K562 (cell line): ENCODE measurements around the gene BPTF. TPM values are rescaled to one million over a fixed set of nuclear protein-coding genes. Genes with fewer than 3 reads are reported as not detected.

Experiments
- ESRRA ChIP-seq: fragments of 450-650 bp; IDR thresholded peaks from 2 replicates; pipeline ENCODE4 v1.6.1; 2014; ENCODE audit warnings: low read depth, mild to moderate bottlenecking, moderate library complexity, borderline replicate concordance
- PPARD ChIP-seq: fragments of 250-450 bp; sonication (Bioruptor Pico); IDR thresholded peaks from 2 replicates; pipeline ENCODE4 v1.8.0; 2022; ENCODE audit warnings: inconsistent platforms, mild to moderate bottlenecking, moderate library complexity
- RBM34 ChIP-seq: fragments of 200-400 bp; formaldehyde crosslinking; IDR thresholded peaks from 2 replicates; pipeline ENCODE4 v1.6.1; 2018; ENCODE audit warnings: low read length, borderline replicate concordance; ENCODE audit not compliant: insufficient read depth
- REST ChIP-seq, 2 experiments: fragments of 450-650 bp; formaldehyde crosslinking in 1 of 2; IDR thresholded peaks; 2 replicates each; pipeline versions ENCODE4 v1.4.0 to v1.6.1; 2014 to 2020; ENCODE audit warnings: mild to moderate bottlenecking in 2 of 2, borderline replicate concordance in 1 of 2, low read depth in 1 of 2
- ZNF184 ChIP-seq: sonication (generic); formaldehyde crosslinking; IDR thresholded peaks from 2 replicates; pipeline ENCODE4 v1.5.0; 2020; ENCODE audit warnings: missing genetic modification reagents
- polyA plus RNA-seq, 8 experiments: library from polyadenylated mRNA; depleted of rRNA in 4 of 8; stranded (reverse) in 5 of 8; unstranded in 3 of 8; fragments of >200 nt; fragmentation: Nextera tagmentation in 2 of 8; fragmentation: Illumina TruSeq in 1 of 8; extraction: Ambion mirVana in 2 of 8; extraction: Trizol in 1 of 8; gene quantifications; 2 replicates each; pipeline versions ENCODE4 v1.2.1 to v1.2.3, GENCODE V29; 2011 to 2014; ENCODE audit warnings: inconsistent platforms in 1 of 8, missing spikeins in 1 of 8
- total RNA-seq, 7 experiments: library from RNA; depleted of rRNA in 6 of 7; stranded (reverse); fragments of >200 nt in 6 of 7; fragmentation: Illumina TruSeq in 2 of 7; extraction: Trizol in 2 of 7; gene quantifications; 2 replicates each; pipeline versions ENCODE4 v1.2.1 to v1.2.3, GENCODE V29; 2011 to 2021; ENCODE audit warnings: low replicate concordance in 1 of 7
- TF ChIP-seq, protein P1 (sequence below): sonication (generic); formaldehyde crosslinking; IDR thresholded peaks from 2 replicates; pipeline ENCODE4 v1.8.1; 2023; ENCODE audit warnings: missing genetic modification reagents, mild to moderate bottlenecking, borderline replicate concordance
- TF ChIP-seq, protein P2 (sequence below): fragments of 450-650 bp; IDR thresholded peaks from 2 replicates; pipeline ENCODE4 v1.6.1; 2016; ENCODE audit warnings: low read depth, mild to moderate bottlenecking, moderate library complexity

The BPTF gene
- total and polyA plus RNA-seq, 9 of the 15 experiments (the other 6 are each of a cell fraction or from before 2014, with no cell fraction given): 12.5 to 52.1 (median 26.9) TPM

- TF ChIP-seq, protein P1, sequence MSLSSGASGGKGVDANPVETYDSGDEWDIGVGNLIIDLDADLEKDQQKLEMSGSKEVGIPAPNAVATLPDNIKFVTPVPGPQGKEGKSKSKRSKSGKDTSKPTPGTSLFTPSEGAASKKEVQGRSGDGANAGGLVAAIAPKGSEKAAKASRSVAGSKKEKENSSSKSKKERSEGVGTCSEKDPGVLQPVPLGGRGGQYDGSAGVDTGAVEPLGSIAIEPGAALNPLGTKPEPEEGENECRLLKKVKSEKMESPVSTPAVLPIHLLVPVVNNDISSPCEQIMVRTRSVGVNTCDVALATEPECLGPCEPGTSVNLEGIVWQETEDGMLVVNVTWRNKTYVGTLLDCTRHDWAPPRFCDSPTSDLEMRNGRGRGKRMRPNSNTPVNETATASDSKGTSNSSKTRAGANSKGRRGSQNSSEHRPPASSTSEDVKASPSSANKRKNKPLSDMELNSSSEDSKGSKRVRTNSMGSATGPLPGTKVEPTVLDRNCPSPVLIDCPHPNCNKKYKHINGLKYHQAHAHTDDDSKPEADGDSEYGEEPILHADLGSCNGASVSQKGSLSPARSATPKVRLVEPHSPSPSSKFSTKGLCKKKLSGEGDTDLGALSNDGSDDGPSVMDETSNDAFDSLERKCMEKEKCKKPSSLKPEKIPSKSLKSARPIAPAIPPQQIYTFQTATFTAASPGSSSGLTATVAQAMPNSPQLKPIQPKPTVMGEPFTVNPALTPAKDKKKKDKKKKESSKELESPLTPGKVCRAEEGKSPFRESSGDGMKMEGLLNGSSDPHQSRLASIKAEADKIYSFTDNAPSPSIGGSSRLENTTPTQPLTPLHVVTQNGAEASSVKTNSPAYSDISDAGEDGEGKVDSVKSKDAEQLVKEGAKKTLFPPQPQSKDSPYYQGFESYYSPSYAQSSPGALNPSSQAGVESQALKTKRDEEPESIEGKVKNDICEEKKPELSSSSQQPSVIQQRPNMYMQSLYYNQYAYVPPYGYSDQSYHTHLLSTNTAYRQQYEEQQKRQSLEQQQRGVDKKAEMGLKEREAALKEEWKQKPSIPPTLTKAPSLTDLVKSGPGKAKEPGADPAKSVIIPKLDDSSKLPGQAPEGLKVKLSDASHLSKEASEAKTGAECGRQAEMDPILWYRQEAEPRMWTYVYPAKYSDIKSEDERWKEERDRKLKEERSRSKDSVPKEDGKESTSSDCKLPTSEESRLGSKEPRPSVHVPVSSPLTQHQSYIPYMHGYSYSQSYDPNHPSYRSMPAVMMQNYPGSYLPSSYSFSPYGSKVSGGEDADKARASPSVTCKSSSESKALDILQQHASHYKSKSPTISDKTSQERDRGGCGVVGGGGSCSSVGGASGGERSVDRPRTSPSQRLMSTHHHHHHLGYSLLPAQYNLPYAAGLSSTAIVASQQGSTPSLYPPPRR (CRISPR knock-in tag): no peak
- TF ChIP-seq PPARD (CRISPR knock-in tag): no peak
- TF ChIP-seq REST (IDR thresholded peaks at IDR 0.05; ENCODE audit: borderline replicate concordance): peak; percentile 47; the same call in 1 of the 2 replicates
- no peak for TF ChIP-seq REST (CRISPR knock-in tag; IDR thresholded peaks at IDR 0.05; ENCODE audit: low read depth)
- TF ChIP-seq RBM34: no peak
- TF ChIP-seq, protein P2, sequence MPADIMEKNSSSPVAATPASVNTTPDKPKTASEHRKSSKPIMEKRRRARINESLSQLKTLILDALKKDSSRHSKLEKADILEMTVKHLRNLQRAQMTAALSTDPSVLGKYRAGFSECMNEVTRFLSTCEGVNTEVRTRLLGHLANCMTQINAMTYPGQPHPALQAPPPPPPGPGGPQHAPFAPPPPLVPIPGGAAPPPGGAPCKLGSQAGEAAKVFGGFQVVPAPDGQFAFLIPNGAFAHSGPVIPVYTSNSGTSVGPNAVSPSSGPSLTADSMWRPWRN: no peak
- no peak for TF ChIP-seq ZNF184 (CRISPR knock-in tag)
- TF ChIP-seq ESRRA: no peak
These were observed 8.8 kb downstream of the BPTF start (continued) for GRCh38 chr17:67833946-67834631.
